HG03342 (cell line): ENCODE measurements around the gene ECM1.
A peak's percentile ranks its signal among the peaks of the same experiment; 100 is the strongest.

Experiments used
- ATAC-seq: cut with Tn5 transposase; IDR thresholded peaks from one replicate; pipeline ENCODE4 v1.9.1; 2021; ENCODE audit warnings: mild to moderate bottlenecking, moderate library complexity; ENCODE audit not compliant: unreplicated experiment

The ECM1 gene

DNA sequence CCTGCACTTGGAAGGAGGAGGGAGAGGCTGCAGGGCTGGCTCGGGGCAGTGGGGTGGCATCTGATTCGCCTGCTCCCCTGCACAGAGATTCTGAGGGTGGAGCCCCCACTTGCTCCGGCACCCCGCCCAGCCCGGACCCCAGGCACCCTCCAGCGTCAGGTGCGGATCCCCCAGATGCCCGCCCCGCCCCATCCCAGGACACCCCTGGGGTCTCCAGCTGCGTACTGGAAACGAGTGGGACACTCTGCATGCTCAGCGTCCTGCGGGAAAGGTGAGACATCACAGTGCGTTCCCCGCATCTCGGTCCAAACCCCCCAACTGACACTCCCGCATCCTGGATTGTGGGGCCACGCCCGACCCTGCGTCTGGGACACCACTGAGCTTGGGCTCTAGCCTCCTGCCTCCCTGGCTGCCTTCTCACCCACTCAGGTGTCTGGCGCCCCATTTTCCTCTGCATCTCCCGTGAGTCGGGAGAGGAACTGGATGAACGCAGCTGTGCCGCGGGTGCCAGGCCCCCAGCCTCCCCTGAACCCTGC, 49.2 kb downstream of the ECM1 start:
- no peak for ATAC-seq

DNA sequence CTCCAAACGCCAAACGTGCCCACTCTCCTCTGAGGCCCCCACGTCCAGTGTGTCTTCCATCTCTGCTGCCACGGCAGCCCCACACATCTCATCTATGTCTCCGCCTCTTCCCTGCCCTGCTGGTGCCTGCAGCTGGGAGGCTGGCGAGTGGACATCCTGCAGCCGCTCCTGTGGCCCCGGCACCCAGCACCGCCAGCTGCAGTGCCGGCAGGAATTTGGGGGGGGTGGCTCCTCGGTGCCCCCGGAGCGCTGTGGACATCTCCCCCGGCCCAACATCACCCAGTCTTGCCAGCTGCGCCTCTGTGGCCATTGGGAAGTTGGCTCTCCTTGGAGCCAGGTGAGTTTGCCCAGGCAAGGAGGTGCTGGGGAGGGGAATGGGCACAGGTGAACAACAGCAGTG, 49.9 kb downstream of the ECM1 start:
- no peak for ATAC-seq

DNA sequence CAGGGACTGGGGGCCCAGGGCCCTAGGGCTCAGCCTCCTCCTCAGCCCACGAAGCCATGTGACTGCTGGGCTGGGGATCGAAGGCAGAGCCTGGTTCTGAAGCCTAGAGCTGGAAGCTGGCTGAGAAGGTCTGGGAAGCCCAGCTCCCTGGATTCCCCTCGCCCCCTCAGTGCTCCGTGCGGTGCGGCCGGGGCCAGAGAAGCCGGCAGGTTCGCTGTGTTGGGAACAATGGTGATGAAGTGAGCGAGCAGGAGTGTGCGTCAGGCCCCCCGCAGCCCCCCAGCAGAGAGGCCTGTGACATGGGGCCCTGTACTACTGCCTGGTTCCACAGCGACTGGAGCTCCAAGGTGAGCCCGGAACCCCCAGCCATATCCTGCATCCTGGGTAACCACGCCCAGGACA, 50.4 kb downstream of the ECM1 start:
- no peak for ATAC-seq

DNA sequence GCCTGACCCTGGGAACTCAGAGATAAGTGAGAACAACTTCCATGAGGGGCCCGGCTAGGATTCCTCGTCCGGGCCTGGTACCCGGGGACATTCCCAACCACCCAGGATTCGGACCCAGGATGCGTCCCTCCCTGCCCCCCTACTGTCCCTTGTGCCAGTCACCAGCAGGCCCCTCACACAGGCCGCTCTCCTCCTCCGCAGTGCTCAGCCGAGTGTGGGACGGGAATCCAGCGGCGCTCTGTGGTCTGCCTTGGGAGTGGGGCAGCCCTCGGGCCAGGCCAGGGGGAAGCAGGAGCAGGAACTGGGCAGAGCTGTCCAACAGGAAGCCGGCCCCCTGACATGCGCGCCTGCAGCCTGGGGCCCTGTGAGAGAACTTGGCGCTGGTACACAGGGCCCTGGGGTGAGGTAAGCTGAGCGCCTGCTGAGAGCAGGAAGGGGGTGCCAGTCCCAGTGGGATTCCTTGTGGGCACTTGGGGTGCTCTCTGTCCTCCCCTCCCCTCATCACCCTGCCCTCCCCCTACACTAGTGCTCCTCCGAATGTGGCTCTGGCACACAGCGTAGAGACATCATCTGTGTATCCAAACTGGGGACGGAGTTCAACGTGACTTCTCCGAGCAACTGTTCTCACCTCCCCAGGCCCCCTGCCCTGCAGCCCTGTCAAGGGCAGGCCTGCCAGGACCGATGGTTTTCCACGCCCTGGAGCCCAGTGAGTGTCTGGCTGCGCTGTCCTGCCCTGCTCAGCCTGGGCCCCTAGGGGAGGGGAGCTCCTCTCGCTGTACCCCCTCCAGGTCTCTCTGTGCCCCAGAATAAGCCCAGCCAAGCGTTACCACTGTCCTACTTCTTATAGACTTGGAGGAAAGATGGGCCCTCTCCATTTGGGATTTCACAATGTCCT, 51.1 kb downstream of the ECM1 start:
- no peak for ATAC-seq

DNA sequence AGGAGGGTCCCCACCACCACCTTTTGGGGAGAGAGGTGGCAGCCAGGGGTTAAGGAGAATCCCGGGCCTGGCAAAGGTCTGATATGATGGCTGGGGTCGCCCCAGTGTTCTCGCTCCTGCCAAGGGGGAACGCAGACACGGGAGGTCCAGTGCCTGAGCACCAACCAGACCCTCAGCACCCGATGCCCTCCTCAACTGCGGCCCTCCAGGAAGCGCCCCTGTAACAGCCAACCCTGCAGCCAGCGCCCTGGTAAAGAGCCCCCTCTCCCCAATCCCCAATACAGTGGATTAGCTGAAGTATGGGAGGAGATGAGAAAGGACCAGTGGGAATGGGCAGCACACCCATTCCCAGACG, 51.7 kb downstream of the ECM1 start:
- no peak for ATAC-seq

DNA sequence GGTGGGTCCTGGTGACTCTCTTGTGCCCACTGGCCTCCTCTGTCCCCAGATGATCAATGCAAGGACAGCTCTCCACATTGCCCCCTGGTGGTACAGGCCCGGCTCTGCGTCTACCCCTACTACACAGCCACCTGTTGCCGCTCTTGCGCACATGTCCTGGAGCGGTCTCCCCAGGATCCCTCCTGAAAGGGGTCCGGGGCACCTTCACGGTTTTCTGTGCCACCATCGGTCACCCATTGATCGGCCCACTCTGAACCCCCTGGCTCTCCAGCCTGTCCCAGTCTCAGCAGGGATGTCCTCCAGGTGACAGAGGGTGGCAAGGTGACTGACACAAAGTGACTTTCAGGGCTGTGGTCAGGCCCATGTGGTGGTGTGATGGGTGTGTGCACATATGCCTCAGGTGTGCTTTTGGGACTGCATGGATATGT, 52.1 kb downstream of the ECM1 start:
- no peak for ATAC-seq

DNA sequence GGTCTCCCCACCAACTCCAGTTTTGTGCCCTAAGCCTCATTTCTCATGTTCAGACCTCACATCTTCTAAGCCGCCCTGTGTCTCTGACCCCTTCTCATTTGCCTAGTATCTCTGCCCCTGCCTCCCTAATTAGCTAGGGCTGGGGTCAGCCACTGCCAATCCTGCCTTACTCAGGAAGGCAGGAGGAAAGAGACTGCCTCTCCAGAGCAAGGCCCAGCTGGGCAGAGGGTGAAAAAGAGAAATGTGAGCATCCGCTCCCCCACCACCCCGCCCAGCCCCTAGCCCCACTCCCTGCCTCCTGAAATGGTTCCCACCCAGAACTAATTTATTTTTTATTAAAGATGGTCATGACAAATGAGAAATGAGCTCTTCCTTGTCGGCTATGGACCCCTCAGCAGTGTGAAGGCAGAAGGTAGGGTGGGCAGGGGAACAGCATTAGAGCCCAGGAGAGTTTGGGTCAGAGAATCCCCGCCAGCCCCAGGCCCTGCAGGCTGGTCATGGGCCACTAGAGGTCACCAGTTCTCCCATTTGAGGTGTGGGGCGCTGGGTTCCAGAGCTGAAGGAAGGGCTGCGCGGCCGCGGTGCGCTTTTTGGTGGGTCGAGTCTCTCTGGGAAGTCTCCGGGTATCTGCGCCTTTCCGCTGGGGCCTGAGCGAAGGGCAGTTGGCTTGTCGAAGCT, 52.8 kb downstream of the ECM1 start:
- no peak for ATAC-seq

DNA sequence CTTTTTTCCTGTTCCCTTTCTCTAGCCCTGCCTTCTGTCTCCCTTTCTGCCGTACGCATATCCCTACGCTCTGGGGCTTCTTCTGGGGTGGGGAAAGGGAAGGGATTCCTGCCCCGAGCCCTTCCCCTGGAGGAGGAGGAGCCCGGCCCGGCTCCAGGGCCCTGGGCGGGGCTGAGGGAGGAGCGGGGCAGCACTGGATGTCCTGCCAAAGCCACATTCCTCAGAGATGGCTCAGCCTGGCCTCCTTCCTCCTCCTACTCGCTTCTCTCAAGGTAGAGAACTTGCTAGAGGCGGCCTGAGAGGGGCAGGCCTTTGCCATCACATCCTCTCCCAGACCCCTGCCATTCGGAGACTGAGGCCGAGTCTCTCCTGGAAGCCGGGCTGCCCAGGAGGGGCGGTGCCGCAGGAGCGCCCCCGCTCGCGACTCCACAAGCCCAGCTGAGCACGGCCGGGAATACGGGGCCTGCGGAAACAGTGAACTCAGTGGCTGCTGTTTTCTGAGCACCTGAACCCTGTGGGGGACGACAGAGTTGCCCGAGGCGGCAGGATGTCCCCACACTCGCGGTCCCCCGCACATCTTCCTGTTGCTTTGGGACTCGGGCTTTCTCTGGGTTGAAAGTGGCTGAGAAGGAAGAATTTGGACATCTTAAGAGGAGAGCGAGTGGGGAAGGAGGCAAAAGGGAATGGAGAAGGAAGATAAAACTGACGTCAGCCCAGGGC, 53.5 kb downstream of the ECM1 start:
- ATAC-seq: no peak

DNA sequence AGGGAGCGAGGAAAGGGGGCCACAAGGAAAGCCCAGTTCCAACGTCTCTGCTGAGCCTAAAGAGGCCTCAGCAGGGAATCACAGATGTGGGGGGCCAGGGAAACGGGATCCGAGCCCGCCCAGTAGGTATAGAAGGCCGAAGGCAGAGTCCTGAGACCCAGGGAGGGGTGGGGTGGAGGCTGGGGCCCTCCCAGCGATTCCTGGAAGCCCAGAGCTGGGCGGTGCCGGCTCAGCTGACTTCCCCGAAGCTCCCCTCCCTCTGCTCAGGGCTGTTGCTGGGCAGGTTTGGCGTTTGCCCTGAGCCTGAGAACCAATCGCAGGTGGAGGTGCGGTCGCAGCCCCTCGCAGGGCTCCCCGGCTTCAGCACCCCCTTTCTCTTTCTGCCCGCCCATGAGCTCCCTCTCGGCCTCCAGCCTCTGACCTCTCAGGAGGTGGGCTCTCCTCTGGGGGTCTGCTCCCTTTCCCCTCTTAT, 54.1 kb downstream of the ECM1 start:
- peak; percentile 35 for ATAC-seq

DNA sequence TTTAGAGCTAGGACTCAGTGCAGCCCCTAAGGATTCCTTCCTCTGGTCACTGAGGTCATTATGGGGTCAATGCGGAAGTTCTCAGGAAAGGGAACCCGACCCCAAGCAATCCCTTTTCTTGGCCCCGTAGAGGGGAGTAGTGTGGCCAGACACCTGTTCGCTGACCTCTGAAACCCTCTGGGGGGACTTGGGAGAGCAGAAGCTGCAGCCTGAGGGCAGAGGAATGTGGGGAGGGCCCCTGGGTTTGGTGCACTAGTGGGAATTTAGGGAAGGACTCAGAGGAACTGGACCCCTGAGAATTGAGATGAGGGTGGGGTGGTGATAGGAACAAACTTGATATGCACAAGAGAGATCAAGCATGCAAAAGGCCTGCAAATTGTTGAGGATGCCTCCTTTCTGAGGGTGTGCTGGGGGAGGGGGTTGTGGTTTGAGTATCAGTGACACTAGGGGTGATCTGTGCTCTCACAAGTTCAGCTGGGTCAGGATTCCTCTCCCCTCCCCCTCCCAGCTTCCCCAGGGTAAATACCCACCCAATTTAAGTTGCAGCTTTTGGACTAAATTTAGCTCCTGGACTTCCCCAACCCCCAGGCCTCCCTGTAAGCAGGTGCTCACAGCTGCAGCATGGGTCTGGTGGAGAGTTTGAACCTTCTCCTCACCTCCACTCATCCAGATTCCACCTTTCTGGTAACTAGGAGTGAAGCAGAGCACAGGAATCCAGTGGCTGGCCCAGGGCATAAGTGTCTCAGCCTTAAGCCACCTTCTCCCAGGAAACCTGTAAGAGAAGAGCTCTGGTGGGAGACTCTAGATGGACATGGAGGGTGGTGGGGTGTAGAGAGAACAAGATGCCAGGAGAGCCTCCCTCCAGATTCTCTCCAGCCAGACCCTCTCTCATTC, 54.8 kb downstream of the ECM1 start:
- ATAC-seq: peak; percentile 36
